Measurements from ENCODE around the gene ZDHHC7. TPM values are rescaled to one million over a fixed set of nuclear protein-coding genes. Genes with fewer than 3 reads are reported as not detected.
A peak's percentile ranks its signal among the peaks of the same experiment; 100 is the strongest.

The ZDHHC7 gene
- total and polyA plus RNA-seq, 9 of the 15 experiments (the other 6 are each of a cell fraction or from before 2014, with no cell fraction given): 1.7 to 49.7 (median 37.4) TPM

DNA sequence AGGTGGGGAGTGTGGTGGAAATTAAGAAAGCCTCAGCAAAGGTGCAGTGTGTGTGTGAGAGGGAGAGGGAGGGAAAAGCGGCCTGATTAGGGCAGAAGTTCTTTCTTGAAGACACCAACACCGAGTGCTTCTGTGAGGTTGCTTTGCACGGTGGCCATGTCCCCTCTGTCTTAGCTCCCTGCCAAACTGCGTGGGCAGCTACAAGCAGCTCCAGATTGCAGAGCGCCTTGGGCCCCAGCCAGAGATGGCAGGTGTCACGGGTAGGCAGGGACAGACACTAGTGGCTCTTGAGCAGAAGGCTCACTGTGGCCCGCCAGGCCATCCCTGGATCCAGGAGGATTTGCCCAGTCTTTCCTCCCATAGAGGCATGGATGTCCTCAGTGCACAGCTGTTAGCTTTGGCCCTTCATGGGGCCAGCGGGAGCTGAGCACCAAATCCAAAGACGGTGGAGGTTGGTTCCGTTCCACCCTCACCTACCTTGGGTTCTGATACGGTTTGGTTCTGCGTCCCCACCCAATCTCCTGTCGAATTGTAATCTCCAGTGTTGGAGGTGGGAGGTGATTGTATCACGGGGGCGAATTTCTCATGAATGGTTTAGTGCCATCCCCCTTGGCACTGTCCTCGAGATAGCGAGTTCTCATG, 37.7 kb upstream of the ZDHHC7 start (continued):
- TF ChIP-seq, protein P1, sequence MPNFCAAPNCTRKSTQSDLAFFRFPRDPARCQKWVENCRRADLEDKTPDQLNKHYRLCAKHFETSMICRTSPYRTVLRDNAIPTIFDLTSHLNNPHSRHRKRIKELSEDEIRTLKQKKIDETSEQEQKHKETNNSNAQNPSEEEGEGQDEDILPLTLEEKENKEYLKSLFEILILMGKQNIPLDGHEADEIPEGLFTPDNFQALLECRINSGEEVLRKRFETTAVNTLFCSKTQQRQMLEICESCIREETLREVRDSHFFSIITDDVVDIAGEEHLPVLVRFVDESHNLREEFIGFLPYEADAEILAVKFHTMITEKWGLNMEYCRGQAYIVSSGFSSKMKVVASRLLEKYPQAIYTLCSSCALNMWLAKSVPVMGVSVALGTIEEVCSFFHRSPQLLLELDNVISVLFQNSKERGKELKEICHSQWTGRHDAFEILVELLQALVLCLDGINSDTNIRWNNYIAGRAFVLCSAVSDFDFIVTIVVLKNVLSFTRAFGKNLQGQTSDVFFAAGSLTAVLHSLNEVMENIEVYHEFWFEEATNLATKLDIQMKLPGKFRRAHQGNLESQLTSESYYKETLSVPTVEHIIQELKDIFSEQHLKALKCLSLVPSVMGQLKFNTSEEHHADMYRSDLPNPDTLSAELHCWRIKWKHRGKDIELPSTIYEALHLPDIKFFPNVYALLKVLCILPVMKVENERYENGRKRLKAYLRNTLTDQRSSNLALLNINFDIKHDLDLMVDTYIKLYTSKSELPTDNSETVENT (CRISPR knock-in tag; IDR thresholded peaks at IDR 0.05): no peak
- 0 out of 2 replicates have a peak, but pooled peaks have one; percentile 18 for TF ChIP-seq ZNF197 (CRISPR knock-in tag; IDR thresholded peaks at IDR 0.05; ENCODE audit: low read depth)
- TF ChIP-seq, protein P2, sequence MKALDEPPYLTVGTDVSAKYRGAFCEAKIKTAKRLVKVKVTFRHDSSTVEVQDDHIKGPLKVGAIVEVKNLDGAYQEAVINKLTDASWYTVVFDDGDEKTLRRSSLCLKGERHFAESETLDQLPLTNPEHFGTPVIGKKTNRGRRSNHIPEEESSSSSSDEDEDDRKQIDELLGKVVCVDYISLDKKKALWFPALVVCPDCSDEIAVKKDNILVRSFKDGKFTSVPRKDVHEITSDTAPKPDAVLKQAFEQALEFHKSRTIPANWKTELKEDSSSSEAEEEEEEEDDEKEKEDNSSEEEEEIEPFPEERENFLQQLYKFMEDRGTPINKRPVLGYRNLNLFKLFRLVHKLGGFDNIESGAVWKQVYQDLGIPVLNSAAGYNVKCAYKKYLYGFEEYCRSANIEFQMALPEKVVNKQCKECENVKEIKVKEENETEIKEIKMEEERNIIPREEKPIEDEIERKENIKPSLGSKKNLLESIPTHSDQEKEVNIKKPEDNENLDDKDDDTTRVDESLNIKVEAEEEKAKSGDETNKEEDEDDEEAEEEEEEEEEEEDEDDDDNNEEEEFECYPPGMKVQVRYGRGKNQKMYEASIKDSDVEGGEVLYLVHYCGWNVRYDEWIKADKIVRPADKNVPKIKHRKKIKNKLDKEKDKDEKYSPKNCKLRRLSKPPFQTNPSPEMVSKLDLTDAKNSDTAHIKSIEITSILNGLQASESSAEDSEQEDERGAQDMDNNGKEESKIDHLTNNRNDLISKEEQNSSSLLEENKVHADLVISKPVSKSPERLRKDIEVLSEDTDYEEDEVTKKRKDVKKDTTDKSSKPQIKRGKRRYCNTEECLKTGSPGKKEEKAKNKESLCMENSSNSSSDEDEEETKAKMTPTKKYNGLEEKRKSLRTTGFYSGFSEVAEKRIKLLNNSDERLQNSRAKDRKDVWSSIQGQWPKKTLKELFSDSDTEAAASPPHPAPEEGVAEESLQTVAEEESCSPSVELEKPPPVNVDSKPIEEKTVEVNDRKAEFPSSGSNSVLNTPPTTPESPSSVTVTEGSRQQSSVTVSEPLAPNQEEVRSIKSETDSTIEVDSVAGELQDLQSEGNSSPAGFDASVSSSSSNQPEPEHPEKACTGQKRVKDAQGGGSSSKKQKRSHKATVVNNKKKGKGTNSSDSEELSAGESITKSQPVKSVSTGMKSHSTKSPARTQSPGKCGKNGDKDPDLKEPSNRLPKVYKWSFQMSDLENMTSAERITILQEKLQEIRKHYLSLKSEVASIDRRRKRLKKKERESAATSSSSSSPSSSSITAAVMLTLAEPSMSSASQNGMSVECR (CRISPR knock-in tag; IDR thresholded peaks at IDR 0.05): 0 out of 2 replicates have a peak, but pooled peaks have one; percentile 44
- TF ChIP-seq, protein P3, sequence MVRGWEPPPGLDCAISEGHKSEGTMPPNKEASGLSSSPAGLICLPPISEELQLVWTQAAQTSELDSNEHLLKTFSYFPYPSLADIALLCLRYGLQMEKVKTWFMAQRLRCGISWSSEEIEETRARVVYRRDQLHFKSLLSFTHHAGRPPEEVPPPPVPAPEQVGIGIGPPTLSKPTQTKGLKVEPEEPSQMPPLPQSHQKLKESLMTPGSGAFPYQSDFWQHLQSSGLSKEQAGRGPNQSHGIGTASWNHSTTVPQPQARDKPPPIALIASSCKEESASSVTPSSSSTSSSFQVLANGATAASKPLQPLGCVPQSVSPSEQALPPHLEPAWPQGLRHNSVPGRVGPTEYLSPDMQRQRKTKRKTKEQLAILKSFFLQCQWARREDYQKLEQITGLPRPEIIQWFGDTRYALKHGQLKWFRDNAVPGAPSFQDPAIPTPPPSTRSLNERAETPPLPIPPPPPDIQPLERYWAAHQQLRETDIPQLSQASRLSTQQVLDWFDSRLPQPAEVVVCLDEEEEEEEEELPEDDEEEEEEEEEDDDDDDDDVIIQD (CRISPR knock-in tag; IDR thresholded peaks at IDR 0.05): no peak
- TF ChIP-seq, protein P4, sequence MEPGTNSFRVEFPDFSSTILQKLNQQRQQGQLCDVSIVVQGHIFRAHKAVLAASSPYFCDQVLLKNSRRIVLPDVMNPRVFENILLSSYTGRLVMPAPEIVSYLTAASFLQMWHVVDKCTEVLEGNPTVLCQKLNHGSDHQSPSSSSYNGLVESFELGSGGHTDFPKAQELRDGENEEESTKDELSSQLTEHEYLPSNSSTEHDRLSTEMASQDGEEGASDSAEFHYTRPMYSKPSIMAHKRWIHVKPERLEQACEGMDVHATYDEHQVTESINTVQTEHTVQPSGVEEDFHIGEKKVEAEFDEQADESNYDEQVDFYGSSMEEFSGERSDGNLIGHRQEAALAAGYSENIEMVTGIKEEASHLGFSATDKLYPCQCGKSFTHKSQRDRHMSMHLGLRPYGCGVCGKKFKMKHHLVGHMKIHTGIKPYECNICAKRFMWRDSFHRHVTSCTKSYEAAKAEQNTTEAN (CRISPR knock-in tag; IDR thresholded peaks at IDR 0.05): no peak
- TF ChIP-seq JUND (IDR thresholded peaks at IDR 0.05; ENCODE audit: borderline replicate concordance, low read depth, low read length): no peak
- no peak; the same call in 2 of the 3 replicates for TF ChIP-seq JUND (tag; IDR thresholded peaks at IDR 0.05; ENCODE audit: borderline replicate concordance, low read depth, low read length)
- no peak for TF ChIP-seq PML (IDR thresholded peaks at IDR 0.05; ENCODE audit: low read length)
- TF ChIP-seq, protein P5, sequence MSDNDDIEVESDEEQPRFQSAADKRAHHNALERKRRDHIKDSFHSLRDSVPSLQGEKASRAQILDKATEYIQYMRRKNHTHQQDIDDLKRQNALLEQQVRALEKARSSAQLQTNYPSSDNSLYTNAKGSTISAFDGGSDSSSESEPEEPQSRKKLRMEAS (CRISPR knock-in tag; IDR thresholded peaks at IDR 0.05): 0 out of 2 replicates have a peak, but pooled peaks have one; percentile 41
- no peak for TF ChIP-seq MTA2 (IDR thresholded peaks at IDR 0.05; ENCODE audit: low read depth)
- no peak for TF ChIP-seq TCFL5 (CRISPR knock-in tag; conservative IDR thresholded peaks at IDR 0.05)
- no peak for TF ChIP-seq PHB2 (IDR thresholded peaks at IDR 0.05; ENCODE audit: low read depth)
- no peak for TF ChIP-seq ZNF436 (CRISPR knock-in tag; IDR thresholded peaks at IDR 0.05)
- TF ChIP-seq, protein P6, sequence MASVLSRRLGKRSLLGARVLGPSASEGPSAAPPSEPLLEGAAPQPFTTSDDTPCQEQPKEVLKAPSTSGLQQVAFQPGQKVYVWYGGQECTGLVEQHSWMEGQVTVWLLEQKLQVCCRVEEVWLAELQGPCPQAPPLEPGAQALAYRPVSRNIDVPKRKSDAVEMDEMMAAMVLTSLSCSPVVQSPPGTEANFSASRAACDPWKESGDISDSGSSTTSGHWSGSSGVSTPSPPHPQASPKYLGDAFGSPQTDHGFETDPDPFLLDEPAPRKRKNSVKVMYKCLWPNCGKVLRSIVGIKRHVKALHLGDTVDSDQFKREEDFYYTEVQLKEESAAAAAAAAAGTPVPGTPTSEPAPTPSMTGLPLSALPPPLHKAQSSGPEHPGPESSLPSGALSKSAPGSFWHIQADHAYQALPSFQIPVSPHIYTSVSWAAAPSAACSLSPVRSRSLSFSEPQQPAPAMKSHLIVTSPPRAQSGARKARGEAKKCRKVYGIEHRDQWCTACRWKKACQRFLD (CRISPR knock-in tag; IDR thresholded peaks at IDR 0.05): peak; percentile 15; the same call in 1 of the 2 replicates
- no peak for TF ChIP-seq PHF20 (IDR thresholded peaks at IDR 0.05; ENCODE audit: partially characterized antibody)
- no peak for TF ChIP-seq KLF13 (tag; IDR thresholded peaks at IDR 0.05; ENCODE audit: borderline replicate concordance, low read depth)

Data from K562 (cell line).